C4-2B (cell line): ENCODE data around the gene RBM10.

Experiments
- H3K27ac ChIP-seq: fragments of 450-650 bp; 2 replicates; pipeline ENCODE4 v1.5.1; 2017
- CTCF ChIP-seq: fragments of 450-650 bp; conservative IDR thresholded peaks from 2 replicates; pipeline ENCODE4 v1.5.1; 2017; ENCODE audit warnings: mild to moderate bottlenecking
- ZFX ChIP-seq: fragments of 450-650 bp; IDR thresholded peaks from 2 replicates; pipeline ENCODE4 v1.6.1; 2017

The RBM10 gene

GRCh38 chrX:47146121-47146935, 1.3 kb downstream of the RBM10 start:
- H3K27ac ChIP-seq, result peak overlapping the region; percentile 92
- TF ChIP-seq CTCF (no peak), ZFX (no peak)

- TF ChIP-seq ZFX (no peak), CTCF (no peak)
- H3K27ac ChIP-seq, result peak overlapping the region; percentile 92
Measured at GRCh38 chrX:47146936-47147859, 2.2 kb downstream of the RBM10 start.

GRCh38 chrX:47148946-47149345, 3.9 kb downstream of the RBM10 start:
- peak overlapping the region; percentile 69 for H3K27ac ChIP-seq
- TF ChIP-seq ZFX (no peak), CTCF (no peak)

- peak overlapping the region; percentile 84 for H3K27ac ChIP-seq
- no peak for TF ChIP-seq CTCF
- TF ChIP-seq ZFX, result no peak
Measured at GRCh38 chrX:47151435-47151834, 6.4 kb downstream of the RBM10 start.

- no peak for TF ChIP-seq ZFX
- TF ChIP-seq CTCF, result no peak
Measured at GRCh38 chrX:47156611-47157520, 11.8 kb downstream of the RBM10 start.

GRCh38 chrX:47158131-47158530, 13.1 kb downstream of the RBM10 start:
- TF ChIP-seq CTCF, result peak; percentile 14; the same call in 1 of the 2 replicates
- no peak for TF ChIP-seq ZFX
- H3K27ac ChIP-seq, result no peak overlapping the region

More at GRCh38 chrX:47156611-47157520, 11.8 kb downstream of the RBM10 start:
- no peak overlapping the region for H3K27ac ChIP-seq
